Activated CD8-positive, alpha-beta T cell treated with anti-CD3 and anti-CD28 coated beads for 36 hours (primary cell): ENCODE results near the gene TRPM3. TPM values are rescaled to one million over a fixed set of nuclear protein-coding genes. Genes with fewer than 3 reads are reported as not detected.

Experiments used
- ATAC-seq: fragments of 200-7000 bp; cut with Tn5 transposase; one replicate; pipeline ENCODE4 v1.10.0; 2021; ENCODE audit warnings: mild to moderate bottlenecking, moderate library complexity
- CTCF ChIA-PET: fragments of 350-600 bp; sonication (Branson Sonifier 250); formaldehyde crosslinking; loops from one replicate; lab custom pipeline; 2021; ENCODE audit warnings: antibody characterized with exemption; lab: Charles Lee
- POLR2A ChIA-PET: fragments of 350-600 bp; sonication (Branson Sonifier 250); formaldehyde crosslinking; loops from one replicate; lab custom pipeline; 2021; ENCODE audit warnings: antibody characterized with exemption; lab: Charles Lee
- DNase-seq: peaks from one replicate; pipeline ENCODE4 v3.0.0-alpha.2; 2020
- H3K27ac Mint-ChIP-seq: one replicate; pipeline ENCODE4 v1.8.0; 2021; ENCODE audit warnings: mild to moderate bottlenecking, mixed read lengths
- H3K27me3 Mint-ChIP-seq: one replicate; pipeline ENCODE4 v1.8.0; 2021; ENCODE audit warnings: mixed read lengths
- H3K36me3 Mint-ChIP-seq: one replicate; pipeline ENCODE4 v1.8.0; 2021; ENCODE audit warnings: low read depth, mixed read lengths
- H3K4me1 Mint-ChIP-seq: one replicate; pipeline ENCODE4 v1.8.0; 2021; ENCODE audit warnings: low read depth, mixed read lengths
- H3K4me3 Mint-ChIP-seq: one replicate; pipeline ENCODE4 v1.8.0; 2021; ENCODE audit warnings: mild to moderate bottlenecking, moderate library complexity, mixed read lengths
- H3K9me3 Mint-ChIP-seq: one replicate; pipeline ENCODE4 v1.8.0; 2021; ENCODE audit warnings: mixed read lengths
- intact Hi-C: fragments of 100-400 bp; cut with micrococcal nuclease; formaldehyde crosslinking; loops from one replicate; pipeline ENCODE4 v1.10.0; 2022
- total RNA-seq, 2 experiments: library from RNA; stranded (reverse); gene quantifications; one replicate each; pipeline ENCODE4 v1.2.3, GENCODE V29; 2021
- TF ChIP-seq, protein P1 (sequence below): fragments of 200-600 bp; IDR thresholded peaks from one replicate; pipeline ENCODE4 v1.8.0; 2022; ENCODE audit warnings: antibody characterized with exemption, mild to moderate bottlenecking

The TRPM3 gene
- total RNA-seq, 2 experiments from 2014 or later: not detected

GRCh38 chr9:70498866-70499265 lies 622.6 kb downstream of the TRPM3 start:
- no peak overlapping the region for H3K27ac Mint-ChIP-seq
- no peaks in the 10 kb centered on the region for H3K9me3 Mint-ChIP-seq
- H3K27me3 Mint-ChIP-seq: peaks cover 6% of the 10 kb centered on the region
- ATAC-seq (no peak), DNase-seq (no peak)
- intact Hi-C loops: no loop called here
- ChIA-PET CTCF (interaction anchor here (1.0 to 2.4 kb wide), 7 partner anchors 11 to 103 kb away, joined by 3 to 11 read pairs (median 3); no protein-coding TSS in a partner anchor), POLR2A (interaction anchor here (0.6 to 1.2 kb wide), 2 partner anchors 74 to 78 kb away, joined by 3 read pairs; no protein-coding TSS in a partner anchor)
- no peaks in the 10 kb centered on the region for H3K36me3 Mint-ChIP-seq
- TF ChIP-seq, protein P1, sequence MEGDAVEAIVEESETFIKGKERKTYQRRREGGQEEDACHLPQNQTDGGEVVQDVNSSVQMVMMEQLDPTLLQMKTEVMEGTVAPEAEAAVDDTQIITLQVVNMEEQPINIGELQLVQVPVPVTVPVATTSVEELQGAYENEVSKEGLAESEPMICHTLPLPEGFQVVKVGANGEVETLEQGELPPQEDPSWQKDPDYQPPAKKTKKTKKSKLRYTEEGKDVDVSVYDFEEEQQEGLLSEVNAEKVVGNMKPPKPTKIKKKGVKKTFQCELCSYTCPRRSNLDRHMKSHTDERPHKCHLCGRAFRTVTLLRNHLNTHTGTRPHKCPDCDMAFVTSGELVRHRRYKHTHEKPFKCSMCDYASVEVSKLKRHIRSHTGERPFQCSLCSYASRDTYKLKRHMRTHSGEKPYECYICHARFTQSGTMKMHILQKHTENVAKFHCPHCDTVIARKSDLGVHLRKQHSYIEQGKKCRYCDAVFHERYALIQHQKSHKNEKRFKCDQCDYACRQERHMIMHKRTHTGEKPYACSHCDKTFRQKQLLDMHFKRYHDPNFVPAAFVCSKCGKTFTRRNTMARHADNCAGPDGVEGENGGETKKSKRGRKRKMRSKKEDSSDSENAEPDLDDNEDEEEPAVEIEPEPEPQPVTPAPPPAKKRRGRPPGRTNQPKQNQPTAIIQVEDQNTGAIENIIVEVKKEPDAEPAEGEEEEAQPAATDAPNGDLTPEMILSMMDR: no peak
- no peak overlapping the region for H3K4me3 Mint-ChIP-seq
- peaks cover 12% of the 10 kb centered on the region for H3K4me1 Mint-ChIP-seq

DNA sequence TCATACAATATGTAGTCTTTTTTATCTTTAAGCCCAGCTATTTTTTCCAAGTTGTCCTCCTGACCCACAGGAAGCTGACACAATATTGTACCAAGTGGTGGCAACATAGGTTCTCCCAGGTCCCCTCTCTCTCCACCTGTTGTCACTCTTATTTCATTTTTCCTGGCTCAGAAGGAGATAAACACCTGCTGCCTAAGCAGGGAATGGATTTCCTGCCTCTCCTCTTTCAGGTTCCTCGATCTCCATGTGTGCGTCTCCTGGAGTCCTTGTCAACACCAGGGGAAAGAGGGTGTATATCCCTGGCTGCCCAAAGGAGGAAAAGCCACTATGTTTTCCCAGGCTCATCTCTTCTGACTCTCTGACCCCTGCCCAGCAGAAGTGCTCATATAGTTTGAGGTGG lies 625.2 kb downstream of the TRPM3 start:
- H3K4me1 Mint-ChIP-seq: peaks cover 14% of the 10 kb centered on the region
- DNase-seq (no peak), ATAC-seq (no peak)
- no peak overlapping the region for H3K4me3 Mint-ChIP-seq
- ChIA-PET POLR2A (no interaction called here), CTCF (interaction anchor here (1.2 kb wide), 1 partner anchor 106 kb away, joined by 3 read pairs; no protein-coding TSS in a partner anchor)
- H3K27me3 Mint-ChIP-seq: peaks cover 7% of the 10 kb centered on the region
- intact Hi-C loops: no loop called here
- no peaks in the 10 kb centered on the region for H3K36me3 Mint-ChIP-seq
- TF ChIP-seq, protein P1: no peak
- H3K27ac Mint-ChIP-seq: no peak overlapping the region
- H3K9me3 Mint-ChIP-seq: no peaks in the 10 kb centered on the region

DNA sequence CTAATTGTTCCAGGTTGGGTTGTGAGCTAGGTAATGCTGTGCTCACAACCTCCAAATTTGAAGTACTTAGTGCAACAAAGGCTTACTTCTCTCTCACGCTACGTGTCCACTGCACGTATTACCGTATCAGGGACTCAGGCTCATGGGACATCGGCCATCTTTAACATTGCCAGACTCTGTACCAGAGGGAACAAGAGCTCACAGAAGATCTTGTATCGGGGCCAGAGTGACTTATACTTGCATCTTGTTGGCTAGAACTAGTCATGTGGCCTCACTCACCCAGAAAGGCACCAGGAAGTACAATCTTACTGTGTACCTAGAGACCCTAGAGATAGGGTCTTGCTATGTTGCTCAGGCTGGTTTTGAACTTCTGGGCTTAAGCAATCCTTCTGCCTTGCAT lies 625.9 kb downstream of the TRPM3 start:
- ATAC-seq (no peak), DNase-seq (no peak)
- H3K4me3 Mint-ChIP-seq: no peak overlapping the region
- H3K9me3 Mint-ChIP-seq: no peaks in the 10 kb centered on the region
- H3K27me3 Mint-ChIP-seq: peaks cover 7% of the 10 kb centered on the region
- no peak overlapping the region for H3K27ac Mint-ChIP-seq
- ChIA-PET POLR2A (interaction anchor here (0.9 kb wide), 1 partner anchor 28 kb away, joined by 4 read pairs; no protein-coding TSS in a partner anchor), CTCF (interaction anchor here (0.9 to 2.0 kb wide), 3 partner anchors 11 to 107 kb away, joined by 3 to 7 read pairs (median 4); no protein-coding TSS in a partner anchor)
- H3K4me1 Mint-ChIP-seq: peaks cover 14% of the 10 kb centered on the region
- H3K36me3 Mint-ChIP-seq: no peaks in the 10 kb centered on the region
- intact Hi-C loops: no loop called here
- TF ChIP-seq, protein P1: no peak

- H3K9me3 Mint-ChIP-seq: no peaks in the 10 kb centered on the region
- no peak overlapping the region for H3K27ac Mint-ChIP-seq
- no peak for ATAC-seq
Observed at GRCh38 chr9:70494221-70494620, 627.2 kb downstream of the TRPM3 start.

GRCh38 chr9:70493029-70493428 lies 628.4 kb downstream of the TRPM3 start:
- intact Hi-C loops: no loop called here
- TF ChIP-seq, protein P1: no peak
- H3K27ac Mint-ChIP-seq: no peak overlapping the region
- H3K36me3 Mint-ChIP-seq: no peaks in the 10 kb centered on the region
- peaks cover 7% of the 10 kb centered on the region for H3K27me3 Mint-ChIP-seq
- H3K4me3 Mint-ChIP-seq: no peak overlapping the region
- POLR2A ChIA-PET: interaction anchor here (1.1 kb wide), 1 partner anchor 80 kb away, joined by 3 read pairs; no protein-coding TSS in a partner anchor
- peaks cover 14% of the 10 kb centered on the region for H3K4me1 Mint-ChIP-seq
- DNase-seq (no peak), ATAC-seq (no peak)
- no peaks in the 10 kb centered on the region for H3K9me3 Mint-ChIP-seq
- CTCF ChIA-PET: no interaction called here

More at GRCh38 chr9:70494221-70494620, 627.2 kb downstream of the TRPM3 start:
- no peak overlapping the region for H3K4me3 Mint-ChIP-seq
- intact Hi-C loops: no loop called here
- DNase-seq: no peak
- peaks cover 14% of the 10 kb centered on the region for H3K4me1 Mint-ChIP-seq
- TF ChIP-seq, protein P1: no peak
- CTCF ChIA-PET: interaction anchor here (1.4 to 2.0 kb wide), 2 partner anchors 9 to 108 kb away, joined by 4 to 7 read pairs; no protein-coding TSS in a partner anchor
- POLR2A ChIA-PET: no interaction called here
- H3K36me3 Mint-ChIP-seq: no peaks in the 10 kb centered on the region
- peaks cover 7% of the 10 kb centered on the region for H3K27me3 Mint-ChIP-seq
